ENCODE results near the gene RAB11FIP3.

Gene RAB11FIP3

GRCh38 chr16:450385-450784 lies 24.9 kb downstream of the RAB11FIP3 start:
- no peak for TF ChIP-seq CTCF (IDR thresholded peaks at IDR 0.05)

GRCh38 chr16:450785-451512 lies 25.5 kb downstream of the RAB11FIP3 start:
- no peak for TF ChIP-seq CTCF (IDR thresholded peaks at IDR 0.05)
- no peak for DNase-seq (ENCODE audit: low spot score)
- Histone ChIP-seq H3K27ac (no peak overlapping the region), H3K4me3 (no peak overlapping the region)

More at GRCh38 chr16:450385-450784, 24.9 kb downstream of the RAB11FIP3 start:
- H3K4me3 ChIP-seq: no peak overlapping the region
- DNase-seq (ENCODE audit: low spot score): no peak
- H3K27ac ChIP-seq: no peak overlapping the region

- Histone ChIP-seq H3K4me3 (no peak overlapping the region), H3K27ac (no peak overlapping the region)
- no peak for DNase-seq (ENCODE audit: low spot score)
- no peak for TF ChIP-seq CTCF (IDR thresholded peaks at IDR 0.05)
Measured at GRCh38 chr16:454397-454940, 29.0 kb downstream of the RAB11FIP3 start.

GRCh38 chr16:455453-455852 lies 30.0 kb downstream of the RAB11FIP3 start:
- H3K27ac ChIP-seq: no peak overlapping the region
- H3K4me3 ChIP-seq: no peak overlapping the region
- TF ChIP-seq CTCF (IDR thresholded peaks at IDR 0.05): no peak
- no peak for DNase-seq (ENCODE audit: low spot score)

- no peak for DNase-seq (ENCODE audit: low spot score)
- no peak for TF ChIP-seq CTCF (IDR thresholded peaks at IDR 0.05)
- peak overlapping the region; percentile 47 for H3K4me3 ChIP-seq
- peak overlapping the region in 1 of 2 donors; percentile 49 for H3K27ac ChIP-seq
Measured at GRCh38 chr16:456891-457483, 31.5 kb downstream of the RAB11FIP3 start.

- no peak for TF ChIP-seq CTCF (IDR thresholded peaks at IDR 0.05)
- no peak for DNase-seq (ENCODE audit: low spot score)
- peak overlapping the region in 1 of 2 donors; percentile 57 for H3K27ac ChIP-seq
Measured at GRCh38 chr16:457732-458400, 32.4 kb downstream of the RAB11FIP3 start.

More at GRCh38 chr16:457732-458400, 32.4 kb downstream of the RAB11FIP3 start:
- no peak overlapping the region for H3K4me3 ChIP-seq

Data from coronary artery (tissue), 2 donors.